IMR-90 (cell line): ENCODE measurements around the gene NMRK1. TPM values are rescaled to one million over a fixed set of nuclear protein-coding genes. Genes with fewer than 3 reads are reported as not detected.

Experiments
- ATAC-seq: fragments of 200-7000 bp; cut with Tn5 transposase; 2 replicates; pipeline ENCODE4 v1.9.1; 2020; ENCODE audit warnings: low read depth, mild to moderate bottlenecking, moderate library complexity
- BruUV-seq: library from RNA; stranded (reverse); fragments of 400-500 nt; replicated peaks from 2 replicates; lab custom pipeline; 2021; lab: Mats Ljungman, UMichigan
- CTCF ChIA-PET: fragments of 300-600 bp; formaldehyde crosslinking; extraction: SDS; loops from one replicate; lab custom pipeline; 2021; ENCODE audit warnings: antibody characterized with exemption; lab: Yijun Ruan, JAX
- POLR2A ChIA-PET: fragments of 300-600 bp; sonication (Branson Sonifier 250); formaldehyde crosslinking; loops from one replicate; lab custom pipeline; 2022; ENCODE audit warnings: antibody characterized with exemption; ENCODE audit not compliant: unreplicated experiment; lab: Charles Lee
- DNase-seq: peaks from one replicate; pipeline ENCODE4 v3.0.0; 2013
- H2AFZ ChIP-seq: replicated peaks from 2 replicates; pipeline ENCODE3; 2013; ENCODE audit warnings: low read length, mild to moderate bottlenecking; ENCODE audit not compliant: poor library complexity
- H2AK5ac ChIP-seq: 2 replicates; pipeline ENCODE4 v1.6.1; 2013; ENCODE audit warnings: low read depth, low read length, inconsistent platforms
- H2AK9ac ChIP-seq: replicated peaks from 2 replicates; pipeline ENCODE3; 2013; ENCODE audit warnings: mild to moderate bottlenecking, low read depth, low read length, moderate library complexity; ENCODE audit not compliant: poor library complexity
- H2BK120ac ChIP-seq: 2 replicates; pipeline ENCODE4 v1.6.1; 2013; ENCODE audit warnings: low read depth, low read length, inconsistent platforms
- H2BK15ac ChIP-seq: 3 replicates; pipeline ENCODE4 v1.6.1; 2013; ENCODE audit warnings: low read depth, low read length, inconsistent platforms
- H2BK20ac ChIP-seq: 2 replicates; pipeline ENCODE4 v1.6.1; 2013; ENCODE audit warnings: low read depth, mild to moderate bottlenecking, inconsistent platforms, low read length, moderate library complexity
- H2BK5ac ChIP-seq: 2 replicates; pipeline ENCODE4 v1.6.1; 2013; ENCODE audit warnings: mild to moderate bottlenecking, low read depth, low read length, inconsistent platforms; ENCODE audit not compliant: poor library complexity, severe bottlenecking
- H3K14ac ChIP-seq: replicated peaks from 2 replicates; pipeline ENCODE4 v1.6.1; 2013; ENCODE audit warnings: low read depth, low read length, inconsistent platforms
- H3K18ac ChIP-seq: 2 replicates; pipeline ENCODE4 v1.6.1; 2013; ENCODE audit warnings: low read depth, low read length, control low read depth
- H3K23ac ChIP-seq: 2 replicates; pipeline ENCODE4 v1.6.1; 2013; ENCODE audit warnings: low read depth, low read length, inconsistent platforms
- H3K27ac ChIP-seq: 2 replicates; pipeline ENCODE4 v1.5.1; 2013; ENCODE audit warnings: mild to moderate bottlenecking, control low read depth, low read length; ENCODE audit not compliant: insufficient read depth
- H3K27me3 ChIP-seq: 2 replicates; pipeline ENCODE4 v1.6.1; 2013; ENCODE audit warnings: low read length; ENCODE audit not compliant: control insufficient read depth, insufficient read depth
- H3K36me3 ChIP-seq: 2 replicates; pipeline ENCODE4 v1.6.1; 2013; ENCODE audit warnings: low read length, mixed read lengths; ENCODE audit not compliant: control insufficient read depth, insufficient read depth
- H3K4ac ChIP-seq: 2 replicates; pipeline ENCODE4 v1.6.1; 2013; ENCODE audit warnings: low read depth, low read length, inconsistent platforms
- H3K4me1 ChIP-seq: 2 replicates; pipeline ENCODE4 v1.6.1; 2013; ENCODE audit warnings: low read length, mixed read lengths; ENCODE audit not compliant: control insufficient read depth, insufficient read depth
- H3K4me2 ChIP-seq: 2 replicates; pipeline ENCODE4 v1.6.1; 2013; ENCODE audit warnings: low read depth, mild to moderate bottlenecking, control low read depth, low read length, moderate library complexity
- H3K4me3 ChIP-seq: 2 replicates; pipeline ENCODE4 v1.5.1; 2013; ENCODE audit warnings: low read depth, mild to moderate bottlenecking, control low read depth, low read length, moderate library complexity; ENCODE audit not compliant: insufficient read depth
- H3K56ac ChIP-seq: 2 replicates; pipeline ENCODE4 v1.6.1; 2013; ENCODE audit warnings: low read length, inconsistent platforms; ENCODE audit not compliant: insufficient read depth; ENCODE audit errors: extremely low read depth
- H3K79me1 ChIP-seq, 2 experiments: 2 replicates each; pipeline ENCODE4 v1.6.1; 2013; ENCODE audit warnings: low read length in 2 of 2, inconsistent platforms in 1 of 2, low read depth in 1 of 2
- H3K9ac ChIP-seq: 2 replicates; pipeline ENCODE4 v1.6.1; 2013; ENCODE audit warnings: low read depth, low read length, control low read depth
- H3K9me1 ChIP-seq: 2 replicates; pipeline ENCODE4 v1.6.1; 2013; ENCODE audit warnings: low read length, inconsistent platforms; ENCODE audit not compliant: insufficient read depth
- H3K9me3 ChIP-seq: 2 replicates; pipeline ENCODE4 v1.6.1; 2013; ENCODE audit warnings: low read length; ENCODE audit not compliant: control insufficient read depth, insufficient read depth
- H4K20me1 ChIP-seq: 2 replicates; pipeline ENCODE4 v1.6.1; 2013; ENCODE audit warnings: low read length, inconsistent platforms; ENCODE audit not compliant: insufficient read depth
- H4K5ac ChIP-seq: 2 replicates; pipeline ENCODE4 v1.6.1; 2013; ENCODE audit warnings: mild to moderate bottlenecking, low read depth, low read length, control low read depth
- H4K8ac ChIP-seq, 2 experiments: 2 replicates each; pipeline ENCODE4 v1.6.1; 2013; ENCODE audit warnings: low read depth in 2 of 2, low read length in 2 of 2, control low read depth in 1 of 2, inconsistent platforms in 1 of 2
- H4K91ac ChIP-seq: 2 replicates; pipeline ENCODE4 v1.6.1; 2013; ENCODE audit warnings: low read depth, low read length, inconsistent platforms; ENCODE audit not compliant: insufficient read depth
- CEBPB ChIP-seq: IDR thresholded peaks from 2 replicates; pipeline ENCODE4 v1.6.1; 2012; ENCODE audit warnings: low read depth, low read length, improper control_type of control experiment
- FOS ChIP-seq: fragments of 150-350 bp; IDR thresholded peaks from 2 replicates; pipeline ENCODE4 v1.6.1; 2016; ENCODE audit warnings: low read depth, low read length
- MAFK ChIP-seq: IDR thresholded peaks from 2 replicates; pipeline ENCODE4 v1.6.1; 2012; ENCODE audit warnings: low read depth, low read length, improper control_type of control experiment
- MAZ ChIP-seq: IDR thresholded peaks from 2 replicates; pipeline ENCODE4 v1.6.1; 2012; ENCODE audit warnings: low read depth, mild to moderate bottlenecking, low read length, improper control_type of control experiment, moderate library complexity, borderline replicate concordance
- NFE2L2 ChIP-seq: fragments of 150-350 bp; IDR thresholded peaks from 2 replicates; pipeline ENCODE4 v1.6.1; 2016; ENCODE audit warnings: low read depth, mild to moderate bottlenecking, low read length
- POLR2A ChIP-seq: IDR thresholded peaks from 2 replicates; pipeline ENCODE4 v1.6.1; 2012; ENCODE audit warnings: mild to moderate bottlenecking, low read depth, low read length
- RFX5 ChIP-seq: IDR thresholded peaks from 2 replicates; pipeline ENCODE4 v1.8.0; 2012; ENCODE audit warnings: low read depth, mild to moderate bottlenecking, low read length, moderate library complexity
- WGBS, 2 experiments: methylation state at CpG; one replicate each; pipeline versions ENCODE4 v1.1.5 to v1.1.7; 2013; ENCODE audit warnings: missing lambda C conversion rate in 2 of 2; ENCODE audit not compliant: insufficient read length in 1 of 2; ENCODE audit errors: extremely low coverage in 2 of 2; 5-methylcytosine and 5-hydroxymethylcytosine counted together
- dilution Hi-C: fragments of 300-500 bp; cut with HindIII; formaldehyde crosslinking; loops from one replicate; pipeline ENCODE4 v1.14.3; 2018; ENCODE audit warnings: low sequenced_read_pairs; ENCODE audit not compliant: unreplicated experiment
- in situ Hi-C: fragments of 300-500 bp; cut with MboI; formaldehyde crosslinking; loops from 3 replicates; pipeline ENCODE4 v1.14.3; 2019; ENCODE audit warnings: low sequenced_read_pairs, inconsistent platforms, mixed read lengths
- intact Hi-C: fragments of 100-400 bp; cut with micrococcal nuclease; formaldehyde crosslinking; loops from 2 replicates; pipeline ENCODE4 v1.10.0; 2022
- polyA plus RNA-seq, 3 experiments: library from polyadenylated mRNA; depleted of rRNA; stranded (reverse); fragments of >200 nt; gene quantifications; 2 replicates each; pipeline ENCODE4 v1.2.3, GENCODE V29; 2012; ENCODE audit warnings: low replicate concordance in 1 of 3
- total RNA-seq: library from RNA; depleted of rRNA; stranded (reverse); fragments of >200 nt; gene quantifications from 2 replicates; pipeline ENCODE4 v1.2.3, GENCODE V29; 2012

The NMRK1 gene
- total and polyA plus RNA-seq, 2 of the 4 experiments (the other 2 are of a cell fraction), result 5.7 to 5.9 TPM

GRCh38 chr9:75105841-75106240 lies 17.9 kb upstream of the NMRK1 start:
- intact Hi-C loops, result loop anchor here (5.0 kb wide), 1 partner anchor 41 kb away; no protein-coding TSS in a partner anchor
- CTCF ChIA-PET, result no interaction called here

More at GRCh38 chr9:75105841-75106240, 17.9 kb upstream of the NMRK1 start:
- Histone ChIP-seq H3K27ac (no peak overlapping the region; the same call in 1 of the 2 replicates), H4K20me1 (no peaks in the 10 kb centered on the region), H3K4me1 (peaks cover 4% of the 10 kb centered on the region; the same call in 1 of the 2 replicates), H4K8ac (no peak overlapping the region), H3K4me2 (peak overlapping the region; percentile 62), H3K36me3 (no peaks in the 10 kb centered on the region), H3K9ac (peak overlapping the region; percentile 21; the same call in 1 of the 2 replicates), H3K18ac (no peak overlapping the region), H2BK15ac (no peak overlapping the region), H3K23ac (no peak overlapping the region), H3K9me1 (peaks cover 4% of the 10 kb centered on the region; the same call in 1 of the 2 replicates), H2AK9ac (no peak overlapping the region), H2BK120ac (no peak overlapping the region), H3K14ac (no peak overlapping the region), H2BK20ac (no peak overlapping the region), H3K79me1 (peaks cover 11 to 53% of the 10 kb centered on the region in 2 experiments), H3K4me3 (no peak overlapping the region), H3K9me3 (no peaks in the 10 kb centered on the region), H2AFZ (no peak overlapping the region), H3K27me3 (no peaks in the 10 kb centered on the region), H2BK5ac (no peak overlapping the region), H3K4ac (no peak overlapping the region), H3K56ac (no peak overlapping the region), H4K91ac (no peak overlapping the region), H4K5ac (no peak overlapping the region), H2AK5ac (no peak overlapping the region)
- TF ChIP-seq POLR2A (no peak), FOS (no peak), NFE2L2 (no peak), CEBPB (no peak), MAZ (no peak), MAFK (no peak), RFX5 (no peak)
- dilution Hi-C loops, result no loop called here
- in situ Hi-C loops, result no loop called here
- WGBS, 2 experiments, result no CpG with 5 or more reads among the region's 2 CpGs
- peak; percentile 25 for DNase-seq
- no TSS peak for BruUV-seq
- ATAC-seq, result peak; percentile 81
- POLR2A ChIA-PET, result no interaction called here
